ENCODE results near the gene B3GNT2.
"Not testable (repeated sequence)": the region's sequence is repeated elsewhere in the genome, so short reads cannot be mapped to it uniquely, and the experiment has no call there.

The B3GNT2 gene

DNA sequence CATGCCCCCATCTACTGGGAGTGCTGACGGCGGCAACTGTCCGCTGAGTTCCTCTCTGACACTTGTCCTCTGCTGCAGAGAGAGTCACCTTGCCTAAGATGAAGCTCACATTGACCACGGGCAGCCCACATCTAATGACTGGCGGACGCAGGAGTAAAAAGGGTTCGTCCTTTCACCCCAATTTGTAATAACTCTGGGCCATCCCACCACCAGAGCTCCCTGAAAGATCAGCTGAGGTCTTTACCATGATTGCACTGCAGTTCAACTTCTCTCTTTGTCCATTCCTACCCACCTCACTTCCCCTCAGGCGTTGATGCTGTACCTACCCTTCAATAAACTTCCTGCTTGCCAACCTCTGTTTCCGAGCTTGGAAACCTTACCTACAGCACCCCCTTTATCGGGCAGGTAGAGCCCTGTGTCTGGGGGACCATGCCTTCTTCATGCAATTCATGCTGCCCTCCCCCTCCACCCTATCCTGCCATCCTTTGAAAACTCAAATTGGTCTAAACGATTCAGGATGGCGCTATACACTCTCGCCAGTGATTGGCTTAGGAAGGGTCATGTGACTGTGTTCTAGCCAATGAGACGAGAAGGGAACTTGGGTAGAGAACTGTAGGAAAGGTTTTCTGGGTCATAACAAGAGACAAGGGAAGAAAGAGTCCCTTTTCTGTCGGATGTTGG is 10.3 kb upstream of the B3GNT2 start:
- no peak for DNase-seq

DNA sequence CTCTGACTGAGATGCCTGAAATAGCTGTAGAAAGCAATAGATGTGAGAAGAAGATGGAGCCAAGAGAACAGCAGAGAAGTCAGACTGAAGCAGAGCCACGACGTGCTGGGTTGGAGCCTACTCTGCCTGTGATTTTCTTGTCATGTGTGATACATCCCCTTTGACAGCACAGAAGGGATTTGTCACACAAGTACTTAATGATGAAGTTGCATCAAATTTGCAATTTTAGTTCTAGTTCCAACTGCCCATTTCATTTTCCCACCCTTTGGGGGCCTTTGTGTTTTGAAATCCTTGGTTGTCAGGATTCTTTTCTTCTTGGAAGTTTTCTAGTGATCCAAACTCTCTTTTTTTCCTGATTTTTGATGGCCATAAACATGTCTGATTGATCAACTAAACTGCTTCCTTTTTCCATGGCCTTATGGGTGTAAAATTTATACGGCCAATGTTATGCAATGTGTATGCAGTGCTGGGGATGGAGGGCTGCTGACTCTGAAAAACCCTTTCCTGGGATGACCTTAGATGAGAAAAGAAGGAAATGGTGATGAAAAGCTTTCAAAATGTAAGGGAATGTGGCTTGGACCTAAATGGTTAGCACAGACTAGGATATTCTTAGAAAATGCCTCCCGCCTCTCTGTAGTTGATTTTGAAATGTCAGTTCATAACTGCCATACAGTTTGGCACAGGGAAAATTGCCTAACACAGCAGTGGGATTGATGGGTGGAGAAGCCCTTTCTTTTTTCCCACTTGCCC is 9.6 kb upstream of the B3GNT2 start:
- no peak for DNase-seq

DNA sequence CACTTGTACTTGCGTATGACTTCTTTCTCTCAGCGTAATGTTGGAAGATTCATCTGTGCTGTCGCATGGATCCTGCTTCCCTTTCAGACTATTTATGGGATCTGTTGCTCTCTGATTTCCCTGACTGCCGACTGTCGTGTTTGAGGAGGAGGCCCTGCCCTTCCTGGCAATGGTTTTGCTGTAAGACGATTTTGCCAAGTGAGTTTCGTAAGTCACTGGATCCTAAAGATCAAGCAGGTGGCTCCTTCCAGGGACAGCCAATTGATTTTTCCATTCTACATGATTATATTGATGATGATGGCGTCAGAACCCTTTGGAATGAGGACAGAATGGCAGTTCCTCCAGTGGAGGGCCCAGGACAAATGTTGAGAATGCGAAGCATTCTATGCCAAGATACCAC is 8.7 kb upstream of the B3GNT2 start:
- no peak for DNase-seq

DNA sequence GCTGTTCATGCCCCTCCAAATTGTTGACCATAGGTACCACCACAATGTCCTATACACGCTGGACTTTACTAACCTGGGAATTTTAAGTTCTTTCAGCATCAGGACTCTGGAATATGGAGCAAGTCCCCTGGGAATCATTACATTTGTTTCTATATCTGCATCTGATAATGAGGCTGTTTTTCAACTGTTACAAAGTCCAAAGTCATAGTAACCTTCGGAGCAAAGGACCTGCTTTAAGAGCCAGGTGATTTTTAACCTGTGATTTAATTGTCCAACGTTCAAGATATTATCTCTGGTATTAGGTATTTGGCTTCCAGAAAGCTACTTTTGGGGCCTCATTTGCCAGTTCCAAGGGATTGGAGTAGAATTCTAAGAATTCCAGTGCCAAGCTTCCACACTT is 7.5 kb upstream of the B3GNT2 start:
- no peak for DNase-seq

DNA sequence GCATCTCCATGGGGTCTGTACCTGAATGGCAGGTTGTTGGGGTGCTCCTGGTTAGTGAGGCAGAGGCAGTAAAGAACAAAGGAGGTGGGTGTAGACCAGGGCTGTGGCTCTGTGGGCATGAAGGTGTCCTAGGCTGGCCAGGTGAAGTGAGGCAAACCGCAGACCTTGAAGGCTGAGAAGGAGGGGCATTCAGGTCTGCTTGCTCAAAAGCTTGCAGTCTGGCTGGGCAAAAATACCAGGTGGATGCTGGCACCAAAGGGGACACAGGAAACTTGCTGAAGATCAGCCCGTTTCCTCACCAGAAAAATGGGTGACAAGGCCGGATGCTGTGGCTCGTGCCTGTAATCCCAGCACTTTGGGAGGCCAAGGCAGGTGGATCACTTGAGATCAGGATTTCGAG is 6.7 kb upstream of the B3GNT2 start:
- DNase-seq: no peak

DNA sequence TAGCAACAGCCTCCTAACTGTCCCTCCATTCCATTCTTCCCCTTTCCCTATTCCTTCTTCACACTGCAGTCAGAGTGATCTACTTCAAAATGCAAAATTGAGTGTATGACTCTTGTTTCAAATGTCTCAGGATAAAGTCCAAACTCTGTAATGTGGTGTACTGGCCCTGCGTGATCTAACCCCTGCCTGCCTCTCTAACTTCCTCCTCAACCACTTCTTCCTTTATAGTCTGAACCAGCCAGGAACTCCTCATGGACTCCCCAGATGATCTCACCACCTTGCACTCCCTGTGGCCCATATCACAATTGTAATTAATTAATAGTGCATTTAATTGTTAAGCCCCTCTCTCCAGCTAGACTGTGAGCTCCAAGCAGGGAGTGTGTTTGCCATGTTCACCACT is 3.1 kb upstream of the B3GNT2 start:
- DNase-seq: no peak

DNA sequence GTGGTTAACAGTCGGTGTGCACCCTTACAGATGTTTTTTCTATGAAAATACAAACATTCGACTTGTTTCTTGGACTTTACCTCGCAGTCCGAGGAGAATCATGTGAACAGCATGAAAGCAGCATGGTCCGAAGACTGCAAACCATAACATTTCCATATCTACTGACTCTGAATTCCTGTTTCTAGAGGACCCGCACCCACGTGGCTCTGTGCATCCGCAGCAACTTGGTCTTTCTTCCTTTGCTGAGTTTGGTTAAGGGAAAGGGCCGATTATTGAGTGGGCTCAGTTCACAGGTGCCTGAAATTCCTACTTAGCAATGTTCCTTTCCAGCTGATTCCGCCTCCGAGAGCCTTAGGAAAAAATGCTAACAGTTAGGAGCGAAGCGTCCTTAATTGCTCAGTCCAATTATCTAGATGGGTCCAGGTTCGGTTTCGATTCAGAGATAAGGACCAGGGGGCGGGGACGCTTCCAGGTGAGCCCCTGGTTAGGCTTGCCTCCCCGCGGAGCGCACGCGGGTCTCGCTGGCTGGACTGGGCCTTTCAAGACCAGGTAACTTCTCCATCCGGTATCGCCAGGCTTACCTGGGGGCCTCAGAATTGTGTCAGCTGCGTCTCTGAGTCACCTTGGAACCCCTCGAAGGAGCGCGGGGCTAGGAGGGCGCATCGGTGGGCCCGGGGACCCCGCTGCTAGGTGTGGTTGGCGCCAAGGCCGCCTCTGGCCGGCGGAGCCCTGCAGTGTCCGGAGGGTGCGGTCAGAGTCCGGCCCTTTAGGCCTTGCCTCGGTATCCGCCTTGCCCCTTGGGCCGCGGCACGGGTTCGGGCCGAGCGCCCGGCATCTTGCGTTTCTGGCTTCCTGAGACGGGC is 1.1 kb upstream of the B3GNT2 start:
- DNase-seq: no peak

DNA sequence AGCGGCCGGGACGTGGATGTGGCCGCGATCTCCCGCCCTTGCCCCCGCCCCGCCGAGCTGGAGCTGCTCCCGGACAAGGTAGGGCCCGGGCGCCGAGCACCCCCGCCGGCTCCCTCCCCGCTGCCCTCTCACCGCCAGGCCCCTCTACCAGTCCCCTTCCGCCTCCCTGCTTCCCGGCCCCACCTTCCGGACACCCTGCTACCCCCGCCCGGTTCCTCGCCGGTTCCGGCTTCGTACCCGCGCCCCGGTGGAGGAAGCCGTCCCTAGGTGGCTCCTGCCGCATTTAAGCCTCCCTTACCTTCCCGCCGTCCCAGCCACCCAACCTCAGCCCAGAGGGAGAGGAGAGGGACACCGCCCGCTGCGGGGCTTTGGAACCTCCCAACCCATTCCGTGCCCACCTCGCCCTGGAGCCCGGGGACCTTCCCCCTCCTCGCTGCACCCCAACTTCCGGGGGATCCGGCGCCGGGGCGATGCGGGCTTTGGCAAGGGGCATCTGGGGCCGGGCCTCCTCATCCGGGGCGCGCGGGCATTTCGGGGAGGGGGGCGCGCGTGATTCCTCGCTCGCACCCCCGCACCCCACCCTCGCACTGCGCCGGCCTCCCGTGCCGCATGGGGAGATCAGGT is 475 bp downstream of the B3GNT2 start:
- no peak for DNase-seq

DNA sequence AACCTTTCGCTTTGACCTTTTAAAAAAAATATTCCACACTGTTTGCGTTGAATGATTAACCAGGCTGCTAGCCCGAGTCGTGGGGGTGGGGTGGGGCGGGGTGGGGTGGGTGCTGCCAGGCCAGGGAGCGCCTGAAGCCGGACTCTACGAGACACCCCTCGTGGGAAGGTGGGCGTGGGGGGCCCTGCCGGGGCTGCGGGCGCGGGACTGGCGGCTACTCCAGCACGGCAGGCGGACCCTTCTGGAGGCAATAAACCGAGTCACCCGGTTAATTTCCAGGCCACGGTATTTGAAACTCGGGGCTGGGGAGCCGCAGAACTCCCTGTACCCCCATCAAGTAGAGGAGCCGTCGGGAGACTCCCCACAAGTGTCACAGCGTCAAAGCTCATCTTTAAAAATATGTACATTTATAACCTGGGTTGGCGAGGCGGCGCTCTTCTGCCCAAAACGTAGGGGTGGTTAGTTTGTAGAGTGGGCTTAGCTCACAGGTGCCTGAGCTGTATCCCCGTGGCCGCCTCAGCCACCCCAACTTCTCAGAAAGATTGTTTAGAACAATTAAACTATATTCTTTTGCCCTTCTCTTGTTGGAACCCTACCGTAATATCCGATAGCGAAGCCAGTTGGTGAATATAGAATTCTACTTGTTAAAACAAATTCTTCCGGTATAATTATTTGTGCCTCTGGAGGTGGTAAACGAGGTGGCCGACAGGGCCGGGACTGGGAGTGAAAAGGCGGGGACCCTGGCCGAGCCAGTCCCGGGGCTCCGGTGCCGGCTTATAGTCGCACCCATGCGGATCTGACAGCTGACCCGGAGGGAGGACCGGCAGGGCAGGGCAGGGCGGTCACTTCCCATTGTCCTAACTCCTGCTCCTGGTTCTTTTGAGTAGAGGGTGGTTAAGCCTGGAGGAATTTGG is 1.4 kb downstream of the B3GNT2 start:
- DNase-seq: no peak

DNA sequence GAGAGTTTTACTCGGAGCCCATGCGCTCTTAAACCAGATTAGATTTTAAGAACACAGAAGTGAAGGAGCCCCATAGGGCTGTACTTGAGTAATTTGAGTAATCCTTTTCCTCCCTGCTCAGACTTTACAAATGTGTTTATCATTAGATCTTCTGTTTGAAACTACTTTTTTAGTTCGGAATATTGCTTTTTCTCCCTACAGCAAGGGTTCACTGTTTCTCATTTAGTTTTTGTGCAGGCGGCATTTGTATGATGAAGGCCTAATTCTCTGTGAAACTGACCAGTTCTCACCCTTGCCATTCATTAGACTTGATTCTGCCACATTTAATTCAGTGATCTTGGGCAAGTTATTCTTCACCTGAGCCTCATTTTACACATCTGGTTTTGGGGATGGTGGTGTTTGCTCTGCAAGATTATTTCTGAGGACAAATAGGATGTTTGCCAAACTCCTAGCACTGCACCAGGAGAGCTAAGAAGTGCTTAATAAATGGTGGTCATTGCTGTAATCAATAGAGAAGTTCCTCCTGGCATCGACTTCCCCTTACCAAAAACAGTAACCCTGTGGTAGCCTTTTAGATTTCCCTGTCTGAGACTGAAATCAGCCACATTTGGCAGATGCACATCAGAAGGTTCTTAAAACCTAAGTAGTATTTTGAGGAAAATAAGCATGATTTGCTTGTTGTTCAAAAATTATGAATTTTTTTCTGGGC is 2.2 kb downstream of the B3GNT2 start:
- DNase-seq: no peak

DNA sequence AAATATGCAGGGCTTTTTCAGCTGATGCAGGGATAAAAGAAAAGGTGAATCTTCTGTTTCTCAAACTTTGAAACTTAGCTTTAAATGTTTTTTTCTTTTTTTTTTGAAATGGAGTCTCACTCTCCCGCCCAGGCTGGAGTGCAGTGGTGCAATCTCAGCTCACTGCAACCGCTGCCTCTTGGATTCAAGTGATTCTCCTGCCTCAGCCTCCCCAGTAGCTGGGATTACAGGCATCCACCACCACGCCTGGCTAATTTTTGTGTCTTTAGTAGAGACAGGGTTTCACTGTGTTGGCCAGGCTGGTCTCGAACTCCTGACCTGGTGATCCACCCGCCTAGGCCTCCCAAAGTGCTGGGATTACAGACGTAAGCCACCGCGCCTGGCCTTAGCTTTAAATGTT is 2.9 kb downstream of the B3GNT2 start:
- DNase-seq: not testable (repeated sequence)

DNA sequence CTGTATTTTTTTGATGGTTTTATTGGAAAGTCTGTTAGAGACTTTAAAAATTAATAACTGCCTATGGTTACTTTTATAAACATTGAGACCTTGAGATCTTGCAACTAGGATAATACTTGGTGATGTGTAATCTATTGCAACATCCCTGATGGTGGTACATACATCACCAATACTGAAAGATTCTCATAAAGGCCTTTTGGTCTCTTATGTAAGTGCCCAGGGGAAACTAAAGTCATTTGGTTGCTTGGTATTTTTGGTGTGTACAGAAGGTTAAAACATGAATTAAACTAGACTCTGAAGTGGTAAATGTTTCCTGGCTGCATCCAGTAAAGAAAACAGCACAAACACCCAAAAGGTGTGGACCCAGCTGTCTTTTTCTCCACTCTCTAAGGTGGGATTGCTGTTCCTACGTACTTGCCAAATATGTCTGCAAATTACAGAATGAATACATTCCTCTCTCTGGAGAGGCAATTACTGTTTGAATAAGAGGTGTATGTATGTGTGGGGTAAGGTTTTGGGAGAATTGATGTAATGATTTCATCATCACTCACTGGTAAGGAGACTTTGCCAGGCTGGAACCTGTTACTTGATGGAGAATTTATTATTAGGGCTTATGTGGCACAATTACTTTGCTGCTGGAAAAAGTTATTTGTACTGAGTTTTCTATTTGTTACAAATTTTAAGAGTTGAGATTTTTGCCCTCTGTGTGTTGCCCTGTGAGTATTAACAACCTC is 3.6 kb downstream of the B3GNT2 start:
- no peak for DNase-seq

DNA sequence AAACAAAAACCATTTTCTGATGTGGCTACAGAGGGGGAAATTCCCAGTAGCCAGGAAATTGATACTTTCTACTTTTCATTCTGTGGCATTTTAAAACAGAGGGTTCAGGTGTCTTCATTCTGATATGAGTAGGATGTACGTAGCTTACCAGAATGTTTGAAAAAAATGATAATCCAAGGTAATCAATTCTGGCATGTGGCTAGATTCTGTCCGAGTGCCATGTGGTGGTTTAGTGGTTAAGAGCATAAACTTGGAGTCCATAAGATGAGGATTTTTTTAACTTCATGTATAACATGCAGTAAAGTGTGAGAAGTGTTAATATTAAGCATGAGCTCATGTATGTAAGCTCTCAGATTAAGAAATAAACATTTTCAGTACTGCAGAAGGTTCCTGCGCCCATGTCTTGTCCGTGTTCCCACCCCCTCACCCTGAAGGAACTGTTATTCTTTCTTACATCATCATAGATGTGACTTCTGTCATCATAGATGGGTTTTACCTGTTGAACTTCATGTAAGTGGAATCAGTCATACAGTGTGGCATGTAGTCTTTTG is 4.5 kb downstream of the B3GNT2 start:
- DNase-seq: no peak

DNA sequence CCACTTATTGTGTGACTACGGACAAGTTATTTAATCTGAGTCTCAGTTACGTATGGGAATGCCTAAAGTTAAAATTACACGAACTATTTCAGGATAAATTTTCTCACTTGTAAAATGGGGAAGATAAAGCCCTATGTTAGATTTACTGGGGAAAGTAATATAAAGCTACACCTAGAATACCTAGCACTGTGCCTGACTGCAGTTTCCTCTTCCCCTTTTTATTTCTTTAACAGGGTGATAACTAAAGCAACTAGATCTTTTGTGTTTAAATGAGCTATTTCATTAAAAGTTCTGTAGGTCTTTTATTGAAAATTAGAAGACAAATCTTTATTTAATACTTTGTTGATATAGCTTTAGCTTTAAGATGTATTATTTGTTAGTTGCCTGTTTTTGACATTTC is 5.0 kb downstream of the B3GNT2 start:
- DNase-seq: no peak

DNA sequence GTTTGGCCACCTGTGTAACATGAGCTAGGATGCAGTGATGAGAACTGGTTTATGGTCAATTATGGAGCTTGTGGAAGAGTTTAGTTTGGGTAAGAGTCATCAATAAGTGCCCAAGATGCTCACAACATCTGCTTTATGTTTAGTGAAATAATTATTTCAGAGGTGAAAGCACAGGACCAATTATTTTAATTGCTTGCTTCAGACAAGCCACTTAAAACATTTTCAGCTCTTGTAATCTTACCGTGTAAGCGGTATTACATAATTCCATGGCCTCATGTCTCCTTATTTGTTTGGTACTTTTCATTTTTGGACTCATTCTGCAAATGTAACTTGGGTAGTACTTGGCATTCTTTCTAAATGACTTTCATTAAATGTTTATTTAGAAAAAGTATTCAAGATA is 5.4 kb downstream of the B3GNT2 start:
- DNase-seq: peak; percentile 41

DNA sequence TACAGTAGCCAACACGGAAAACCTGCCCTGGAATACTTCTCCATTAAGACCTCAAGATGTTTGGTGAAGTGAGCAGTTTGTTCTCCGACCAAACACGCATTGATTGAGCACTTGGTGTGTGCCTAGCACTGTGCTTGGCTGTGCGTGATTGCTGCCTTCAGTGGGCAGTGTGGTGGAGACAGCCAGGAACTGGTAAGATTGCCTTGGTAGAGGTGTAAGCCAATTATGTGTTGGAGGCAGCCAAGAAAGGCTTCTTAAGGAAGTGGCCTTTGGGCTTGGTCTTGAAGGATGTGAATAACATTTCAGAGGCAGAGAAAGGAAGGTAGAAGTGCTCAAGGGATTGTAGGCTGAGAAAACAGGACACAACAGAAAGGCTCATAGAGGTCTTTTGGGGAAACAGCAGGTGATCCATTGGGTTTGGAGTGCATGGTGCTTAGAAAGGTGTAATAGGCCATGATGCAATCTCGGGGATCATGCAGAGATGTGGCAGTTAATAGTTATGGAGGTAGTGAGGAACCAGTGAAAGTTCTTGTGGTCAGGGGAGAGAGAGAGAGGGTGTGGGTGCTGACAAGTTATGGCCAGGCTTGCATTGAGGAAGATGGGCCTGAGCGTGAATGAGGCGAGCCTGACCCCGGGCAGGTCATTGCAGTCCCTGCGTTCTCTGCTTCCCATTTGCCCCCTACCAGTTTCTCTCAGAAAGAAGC is 6.3 kb downstream of the B3GNT2 start:
- no peak for DNase-seq

DNA sequence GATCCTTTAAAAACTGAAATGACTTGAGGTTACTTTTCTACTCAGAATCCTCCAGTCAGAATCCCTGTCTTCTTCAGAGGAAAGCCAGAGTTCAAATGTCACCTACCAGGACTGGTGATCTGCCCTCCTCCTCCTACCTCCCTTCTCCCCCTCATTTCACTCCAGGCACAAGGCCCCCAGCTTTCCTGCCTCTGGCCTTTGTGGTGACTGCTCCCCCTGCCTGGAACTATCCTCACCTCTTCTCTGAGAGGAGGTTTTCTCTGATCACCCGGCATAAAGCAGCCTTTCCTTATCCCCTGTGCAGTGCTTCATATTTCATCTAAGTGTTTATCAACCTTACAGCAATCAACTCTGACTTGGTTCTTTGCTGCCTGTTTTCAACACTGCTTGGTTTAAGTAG is 6.8 kb downstream of the B3GNT2 start:
- no peak for DNase-seq

DNA sequence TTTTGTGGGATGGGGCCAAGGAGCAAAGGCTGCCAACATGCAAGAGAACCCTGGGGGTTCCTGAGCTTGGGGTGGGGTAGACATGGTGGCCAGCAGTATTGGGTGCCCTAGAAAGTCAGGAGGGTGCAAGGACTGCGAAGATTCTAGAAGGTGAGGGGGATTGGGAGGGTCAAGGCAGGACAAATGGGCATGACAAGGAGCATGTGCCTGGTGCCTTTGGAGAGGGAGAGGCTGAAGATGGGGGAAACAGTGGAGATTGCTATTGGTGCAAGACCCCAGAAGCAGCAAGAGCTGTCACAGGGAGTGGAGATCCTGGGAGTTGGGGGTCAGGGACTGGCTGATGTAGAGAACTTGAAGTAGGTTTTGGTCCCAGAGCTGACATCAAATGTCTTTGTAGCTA is 7.5 kb downstream of the B3GNT2 start:
- no peak for DNase-seq

DNA sequence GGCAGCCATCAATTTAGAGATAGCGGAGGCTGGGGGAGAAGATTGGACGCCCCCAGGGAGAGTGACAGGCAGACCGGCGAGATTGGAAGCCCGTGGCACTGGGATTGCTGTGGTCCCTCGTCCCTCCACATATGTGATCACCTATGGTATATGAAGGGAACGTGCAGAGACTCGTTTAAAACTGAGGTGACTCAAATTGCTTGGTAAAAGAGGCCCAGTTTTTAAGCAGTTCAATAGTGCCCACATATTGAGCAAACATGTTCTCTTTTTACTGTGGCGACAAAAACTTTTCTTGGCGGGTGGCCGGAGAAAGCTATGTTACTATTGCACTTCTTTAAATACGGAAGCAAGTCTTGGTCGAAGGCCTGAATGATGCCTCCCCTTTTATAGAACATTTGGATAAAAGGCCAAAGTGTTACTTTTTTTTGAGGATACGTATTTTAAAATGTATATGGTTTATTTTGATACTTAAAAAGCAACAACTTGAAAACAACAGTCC is 9.1 kb downstream of the B3GNT2 start:
- DNase-seq: no peak
